ENCODE results near the gene CCDC169.
"Not testable (repeated sequence)": the region's sequence is repeated elsewhere in the genome, so short reads cannot be mapped to it uniquely, and the experiment has no call there.

The CCDC169 gene

GRCh38 chr13:36297366-36298338 lies at the start of gene CCDC169:
TSS of gene CCDC169 (minus strand) at chr13:36297814. CDS start at chr13:36297719, 95 bp downstream.
- DNase-seq: peak; percentile 66

- DNase-seq: peak; percentile 92
Observed at GRCh38 chr13:36346222-36347083, 48.8 kb upstream of the CCDC169 start, which contains the start of gene SPART. TSS of gene SPART (minus strand) at chr13:36346394. CDS start at chr13:36335830, 10,564 bp downstream.

DNA sequence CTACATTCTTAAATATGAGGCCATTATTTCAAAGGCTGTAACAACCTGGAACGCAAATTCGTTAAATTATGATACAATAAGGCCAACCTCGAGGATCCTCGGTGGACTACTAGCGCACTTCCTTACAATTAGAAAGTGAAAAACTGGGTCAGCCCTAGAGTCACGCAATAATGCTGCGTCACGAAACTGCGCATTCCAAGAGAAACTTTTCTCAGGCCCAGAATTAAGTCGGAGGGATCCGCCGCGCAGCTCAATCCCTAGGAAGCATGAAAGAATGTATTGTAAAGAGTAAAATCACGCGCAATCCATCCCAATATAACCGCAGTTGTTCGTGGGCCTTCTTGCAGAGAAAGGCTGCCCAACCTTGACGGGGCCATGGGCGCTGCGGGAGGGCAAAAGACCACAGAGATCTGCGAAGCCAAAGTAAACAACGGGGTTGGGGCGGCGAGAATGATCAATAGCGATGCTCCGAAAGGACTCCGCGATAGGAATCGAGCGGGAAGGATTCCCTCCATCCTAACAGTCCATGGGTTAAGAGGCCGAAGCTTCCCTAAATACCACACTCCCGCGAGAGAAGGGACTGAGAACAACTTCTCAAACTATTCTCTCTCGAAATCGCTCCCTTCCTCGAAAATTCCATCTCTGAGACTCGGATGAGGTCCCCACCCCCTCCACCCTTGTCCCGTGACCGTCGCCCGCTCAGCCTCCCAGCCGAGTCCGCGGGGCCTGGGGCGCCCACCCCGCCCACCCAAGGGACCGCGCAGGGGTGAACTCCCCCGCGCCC lies 48.0 kb upstream of the CCDC169 start:
- peak; percentile 63 for DNase-seq

DNA sequence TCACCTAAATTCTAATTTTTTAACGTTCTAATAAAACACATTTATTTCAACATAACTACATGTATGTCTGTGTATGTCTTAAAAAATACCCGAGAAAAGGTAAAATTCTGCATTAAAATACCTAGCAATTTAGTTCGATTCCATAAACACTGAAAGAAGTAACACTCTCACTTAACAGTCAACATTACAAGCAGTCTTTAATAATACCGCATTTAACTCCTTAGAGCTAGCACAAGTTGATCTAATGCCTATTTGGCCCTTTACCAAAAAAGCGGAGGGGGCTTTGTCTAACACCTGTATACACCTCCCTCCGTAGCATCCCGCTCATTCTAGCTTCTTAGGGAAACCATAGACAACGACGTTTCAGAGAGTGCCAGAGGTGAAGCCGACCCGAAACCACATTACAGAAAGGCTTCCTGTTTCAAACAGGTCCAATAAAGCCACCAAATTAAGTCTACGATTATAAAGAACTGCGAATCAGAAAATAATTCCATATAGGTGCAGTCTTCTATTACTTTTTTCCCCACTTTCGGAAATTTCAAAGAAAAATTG lies 47.3 kb upstream of the CCDC169 start:
- peak; percentile 48 for DNase-seq

- DNase-seq: no peak
Observed at GRCh38 chr13:36344173-36344572, 46.6 kb upstream of the CCDC169 start.

GRCh38 chr13:36343766-36344165 lies 46.2 kb upstream of the CCDC169 start:
- DNase-seq: no peak

GRCh38 chr13:36342715-36343114 lies 45.1 kb upstream of the CCDC169 start:
- DNase-seq: no peak

GRCh38 chr13:36341718-36342117 lies 44.1 kb upstream of the CCDC169 start:
- DNase-seq: no peak

- DNase-seq: no peak
Observed at GRCh38 chr13:36339600-36340155, 42.1 kb upstream of the CCDC169 start.

DNA sequence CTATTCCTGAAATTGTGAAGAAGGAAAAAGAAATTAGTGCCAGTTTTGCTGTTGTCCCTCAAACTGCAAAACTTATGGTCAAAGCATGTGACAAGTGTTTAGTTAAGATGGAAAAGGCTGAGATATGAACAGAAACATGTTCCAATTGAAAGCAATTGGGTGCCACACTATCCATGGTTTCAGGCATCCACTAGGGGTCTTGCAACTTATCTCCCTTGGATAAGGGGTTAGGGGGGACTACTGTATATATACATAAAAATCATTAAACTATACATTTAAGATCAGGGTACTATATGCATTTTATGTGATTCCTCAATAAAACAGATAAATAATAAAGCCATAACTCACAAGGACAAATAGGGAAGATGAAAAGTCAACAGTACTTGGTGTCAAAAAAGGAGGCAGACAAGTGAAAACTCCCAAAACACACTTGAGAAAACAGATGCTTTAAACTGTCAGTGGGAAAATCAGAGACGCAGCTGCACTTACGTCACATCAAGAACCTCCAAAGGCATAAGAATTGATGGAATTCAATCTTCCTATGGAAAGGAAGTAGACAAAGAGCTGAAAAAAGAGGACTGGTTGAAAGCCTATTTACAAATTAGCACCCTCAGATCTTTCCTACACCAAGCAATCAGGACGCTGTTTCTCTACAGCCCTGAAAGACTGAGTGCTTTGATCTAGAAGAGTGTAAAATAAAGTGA lies 40.5 kb upstream of the CCDC169 start:
- DNase-seq: no peak

- DNase-seq: no peak
Observed at GRCh38 chr13:36332986-36333385, 35.4 kb upstream of the CCDC169 start.

- DNase-seq: not testable (repeated sequence)
Observed at GRCh38 chr13:36332255-36332654, 34.6 kb upstream of the CCDC169 start.

- no peak for DNase-seq
Observed at GRCh38 chr13:36331280-36331679, 33.7 kb upstream of the CCDC169 start.

DNA sequence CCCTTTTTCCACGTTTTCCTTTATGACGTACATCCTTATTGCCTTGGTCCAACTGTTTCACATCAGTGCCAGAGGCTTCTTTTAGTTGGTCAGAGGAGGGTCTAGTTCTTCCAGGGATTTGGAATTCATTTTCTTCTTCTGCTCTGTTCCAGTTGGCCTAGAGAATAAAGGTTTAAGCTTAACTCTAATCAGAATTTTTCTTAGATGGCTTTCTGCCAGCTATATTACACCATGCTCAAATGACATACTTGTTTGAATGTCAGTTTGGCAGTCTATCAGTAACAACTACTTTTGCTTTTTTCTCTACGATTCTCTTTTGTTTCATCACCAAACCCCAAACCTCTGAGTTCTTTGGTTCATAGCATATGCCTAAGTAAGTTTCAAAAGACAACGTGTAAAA lies 31.7 kb upstream of the CCDC169 start:
- DNase-seq: no peak

DNA sequence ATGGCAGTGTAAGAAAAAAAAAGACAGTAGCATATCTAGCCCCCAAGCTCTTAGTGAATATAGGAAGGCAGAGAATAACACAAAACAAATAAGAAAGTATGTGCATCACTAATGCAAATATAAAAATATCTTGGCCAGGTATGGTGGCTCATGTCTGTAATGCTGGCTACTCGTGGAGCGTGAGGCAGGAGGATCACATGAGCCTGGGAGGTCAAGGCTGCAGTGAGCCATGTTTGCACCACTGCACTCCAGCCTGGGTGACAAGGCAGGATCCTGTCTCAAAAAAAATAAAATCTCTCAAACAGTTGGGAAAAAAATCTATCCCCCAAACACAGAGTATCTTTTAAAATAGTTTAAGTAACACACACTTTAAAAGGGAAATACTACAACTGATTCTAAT lies 31.2 kb upstream of the CCDC169 start:
- no peak for DNase-seq

DNA sequence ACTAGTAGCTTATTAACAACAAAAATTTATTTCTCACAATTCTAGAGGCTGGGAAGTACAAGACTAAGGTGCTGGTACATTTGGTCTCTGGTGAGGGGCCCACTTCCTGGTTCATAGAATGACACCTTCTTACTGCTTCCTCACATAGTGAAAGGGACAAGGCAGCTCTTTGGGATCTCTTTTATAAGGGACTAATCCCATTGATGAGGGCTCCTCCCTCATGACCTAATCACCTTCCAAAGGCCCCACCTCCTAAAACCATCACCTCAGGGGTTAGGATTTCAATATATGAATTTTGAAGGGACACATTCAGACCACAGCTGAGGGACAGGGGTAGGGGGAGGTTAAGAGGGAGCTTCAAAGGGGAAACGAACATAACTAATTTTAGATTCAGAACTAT lies 28.3 kb upstream of the CCDC169 start:
- DNase-seq: no peak

GRCh38 chr13:36324881-36325280 lies 27.3 kb upstream of the CCDC169 start:
- not testable (repeated sequence) for DNase-seq

DNA sequence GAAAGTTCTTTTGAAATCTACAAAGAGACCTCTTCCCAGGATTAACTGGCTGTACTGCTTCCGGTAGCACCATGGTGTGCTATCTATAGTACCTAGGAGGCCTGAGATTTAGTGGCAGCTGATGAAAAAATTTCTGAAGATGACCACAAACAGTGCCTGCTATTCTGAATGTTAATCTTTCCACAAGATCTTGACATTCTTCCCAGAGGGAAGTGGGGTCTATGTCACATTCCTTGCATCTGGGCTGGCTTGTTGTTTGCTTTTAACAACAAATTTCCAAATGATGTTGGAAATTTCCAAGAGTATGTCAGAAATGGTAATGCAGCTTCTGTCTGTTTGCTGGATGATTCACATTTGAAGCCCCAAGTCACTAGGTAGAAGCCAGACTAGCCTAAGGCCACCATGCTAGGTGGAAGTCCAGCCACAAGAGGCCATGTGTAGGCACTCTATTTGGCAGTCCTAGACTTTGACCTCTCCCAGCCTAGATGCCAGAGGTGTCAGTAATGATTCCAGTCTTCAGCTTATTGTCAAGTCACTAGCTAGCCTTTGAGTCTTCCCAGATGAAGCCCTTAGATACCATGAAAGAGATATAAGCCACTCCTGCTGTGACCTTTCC lies 26.4 kb upstream of the CCDC169 start:
- DNase-seq: no peak

DNA sequence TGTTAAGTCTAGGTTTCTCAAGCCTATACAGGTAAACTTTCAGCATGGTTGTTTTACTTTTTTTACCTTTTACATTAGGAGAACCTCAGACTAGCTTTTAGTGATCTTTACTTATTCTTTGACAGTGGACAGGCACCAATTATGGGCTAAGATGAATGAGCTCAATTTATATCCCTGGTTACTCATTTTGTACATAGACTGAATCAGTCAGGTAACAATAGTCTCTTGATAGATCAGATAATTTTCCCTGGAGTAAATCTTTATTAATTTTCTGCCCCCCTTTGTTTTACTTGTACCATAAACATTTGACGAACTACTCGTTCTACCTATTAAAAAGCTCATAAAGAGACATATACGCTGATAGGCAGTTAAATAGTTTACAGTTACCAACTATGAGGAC lies 25.8 kb upstream of the CCDC169 start:
- DNase-seq: no peak

- DNase-seq: not testable (repeated sequence)
Observed at GRCh38 chr13:36319793-36320192, 22.2 kb upstream of the CCDC169 start.
